SIG-M5 treated with dmso at 0.1 percent for 504 hours (cell line): ENCODE measurements around the gene PFDN5.

Experiments
- DNase-seq: peaks from one replicate; lab custom pipeline; 2025; ENCODE audit not compliant: unreplicated experiment; lab: John Stamatoyannopoulos, UW

Gene PFDN5

DNA sequence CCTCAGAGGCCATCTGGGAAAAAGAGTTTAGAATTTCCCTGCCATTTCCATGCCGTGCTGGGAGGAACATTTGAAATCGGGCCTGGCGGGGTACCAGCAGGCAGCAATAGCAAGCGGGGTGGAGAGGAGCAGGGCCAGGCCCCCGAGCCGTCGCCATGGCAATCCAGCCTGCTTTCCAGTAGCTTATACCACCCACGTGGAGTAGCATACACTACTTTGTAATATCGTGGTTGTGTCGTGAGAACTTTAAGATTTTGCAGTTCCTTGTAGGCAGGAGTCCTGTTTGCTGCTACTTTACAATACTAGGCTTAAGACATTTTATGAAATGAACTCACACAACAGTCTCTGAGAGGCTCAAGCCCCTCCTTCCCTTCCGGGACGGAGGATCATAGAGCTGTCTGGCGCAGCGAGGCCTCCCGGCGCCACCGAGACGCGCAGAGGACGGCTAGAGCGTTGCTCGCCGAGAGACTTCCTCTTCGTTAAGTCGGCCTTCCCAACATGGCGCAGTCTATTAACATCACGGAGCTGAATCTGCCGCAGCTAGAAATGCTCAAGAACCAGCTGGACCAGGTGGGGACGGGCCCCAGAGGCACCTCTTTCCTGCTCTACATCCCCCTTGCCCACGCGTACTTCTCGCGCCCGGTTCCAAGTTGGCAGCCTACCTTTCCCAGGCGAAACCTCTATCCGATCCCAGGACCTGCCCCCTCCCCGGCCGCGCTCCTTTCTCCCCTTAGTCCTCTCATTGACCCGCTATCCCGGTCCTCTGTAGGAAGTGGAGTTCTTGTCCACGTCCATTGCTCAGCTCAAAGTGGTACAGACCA lies at the start of gene PFDN5:
Gene PFDN5 (plus strand): TSS at position 473 of the 821 bp plus-strand sequence. CDS start 26 bp downstream, at position 499.
- peak; percentile 87 for DNase-seq

DNA sequence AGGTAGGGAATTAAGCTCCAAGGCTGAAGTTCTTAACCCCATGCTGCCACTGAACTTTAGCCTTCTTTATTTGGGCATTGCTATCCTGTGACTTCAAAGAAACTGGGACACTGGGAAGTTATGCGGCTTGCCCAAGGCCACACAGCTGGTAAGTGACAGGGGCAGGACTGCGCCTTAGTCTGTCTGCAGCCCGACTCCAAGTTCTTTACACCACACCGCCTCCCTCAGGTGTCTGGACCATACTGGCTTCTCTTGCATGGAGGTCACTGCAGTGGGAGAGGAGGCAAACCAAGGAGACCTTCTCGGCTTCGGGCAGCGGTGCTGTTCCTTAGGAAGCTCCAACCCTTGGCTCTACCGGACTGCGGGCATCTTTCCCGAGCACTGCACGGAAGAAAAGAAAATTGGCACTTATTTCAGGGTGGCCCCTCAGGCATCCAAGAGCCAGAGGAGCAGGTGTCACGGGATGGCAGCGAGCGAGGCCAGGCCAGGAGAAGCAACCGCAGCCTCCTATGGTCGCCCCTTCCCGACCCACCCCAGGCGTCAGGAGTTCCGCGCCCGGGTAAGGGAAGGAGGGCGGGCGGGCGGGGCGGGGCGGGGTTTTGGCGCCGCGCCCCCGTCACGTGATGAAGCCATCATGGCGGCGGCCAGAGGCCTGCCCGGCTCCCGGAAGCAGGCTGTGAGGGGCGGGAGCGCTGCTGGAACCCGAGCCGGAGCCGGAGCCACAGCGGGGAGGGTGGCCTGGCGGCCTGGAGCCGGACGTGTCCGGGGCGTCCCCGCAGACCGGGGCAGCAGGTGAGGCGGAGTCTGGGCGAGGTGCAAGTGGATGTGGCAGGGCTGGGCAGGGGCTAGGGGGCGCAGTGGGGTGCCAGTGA lies 43.6 kb upstream of the PFDN5 start:
- peak; percentile 52 for DNase-seq

DNA sequence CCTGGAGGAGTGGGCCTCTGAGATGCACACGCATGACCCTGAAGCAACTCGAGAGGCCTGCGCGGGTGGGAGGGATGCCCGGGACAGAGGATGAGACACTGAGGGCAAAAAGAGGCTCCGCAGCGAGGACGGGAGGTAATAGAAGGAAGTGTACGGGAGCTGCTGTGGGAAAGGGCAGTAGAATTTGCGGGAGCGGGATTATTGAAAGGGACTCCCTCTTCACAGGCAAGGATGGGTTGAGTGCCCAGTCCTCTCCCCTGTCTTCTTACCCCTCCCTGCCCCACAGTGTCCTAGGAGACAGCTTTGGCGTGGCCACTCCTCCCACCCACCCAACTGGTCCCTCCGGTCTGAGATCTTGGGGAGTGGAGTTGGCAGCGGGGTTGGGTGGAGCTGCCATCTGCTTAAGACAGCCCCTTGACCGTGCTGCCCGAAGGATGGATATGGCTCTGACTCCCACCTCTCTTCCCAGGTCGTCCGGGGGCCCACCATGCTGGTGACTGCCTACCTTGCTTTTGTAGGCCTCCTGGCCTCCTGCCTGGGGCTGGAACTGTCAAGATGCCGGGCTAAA lies 42.9 kb upstream of the PFDN5 start:
- peak; percentile 45 for DNase-seq

DNA sequence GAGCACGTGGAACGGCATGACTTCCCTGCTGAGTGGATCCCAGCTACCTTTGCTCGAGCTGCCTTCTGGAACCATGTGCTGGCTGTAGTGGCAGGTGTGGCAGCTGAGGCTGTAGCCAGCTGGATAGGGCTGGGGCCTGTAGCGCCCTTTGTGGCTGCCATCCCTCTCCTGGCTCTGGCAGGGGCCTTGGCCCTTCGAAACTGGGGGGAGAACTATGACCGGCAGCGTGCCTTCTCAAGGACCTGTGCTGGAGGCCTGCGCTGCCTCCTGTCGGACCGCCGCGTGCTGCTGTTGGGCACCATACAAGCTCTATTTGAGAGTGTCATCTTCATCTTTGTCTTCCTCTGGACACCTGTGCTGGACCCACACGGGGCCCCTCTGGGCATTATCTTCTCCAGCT lies 42.0 kb upstream of the PFDN5 start:
- no peak for DNase-seq

DNA sequence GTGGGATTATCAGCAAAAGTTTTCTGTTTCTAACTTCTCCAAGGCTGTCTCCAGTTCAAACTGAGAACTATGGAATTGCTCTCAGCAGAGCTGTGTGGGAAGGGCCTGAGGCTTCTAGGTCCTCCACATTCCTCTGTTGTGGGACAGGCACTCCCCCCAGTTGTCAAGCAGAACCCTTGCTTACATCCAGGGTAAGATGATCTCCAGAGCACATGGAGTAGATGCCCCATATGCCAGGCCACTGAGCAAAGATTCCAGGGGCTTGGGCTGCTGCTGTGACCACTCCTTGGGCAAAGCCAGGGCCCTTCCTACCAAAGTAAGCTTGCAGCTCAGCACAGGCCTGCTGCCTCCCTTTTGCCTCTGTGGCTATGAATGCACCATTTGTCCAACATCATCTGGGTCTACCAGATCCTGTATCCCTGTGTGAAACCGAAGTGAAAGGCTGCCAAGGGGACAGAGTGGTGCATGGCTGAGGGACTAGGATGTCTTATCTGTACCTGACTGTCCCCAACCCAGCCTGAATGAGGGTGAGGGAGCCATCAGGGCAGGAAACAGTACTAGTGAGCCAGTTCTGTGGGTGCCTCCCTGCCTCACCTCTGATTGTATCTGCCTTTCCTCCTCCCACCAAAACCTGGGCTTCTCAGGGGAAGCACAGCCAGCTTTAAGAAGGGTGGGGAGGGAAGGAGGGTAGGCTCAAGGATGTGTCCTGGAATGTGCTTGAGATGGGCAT lies 40.4 kb upstream of the PFDN5 start:
- DNase-seq: no peak

DNA sequence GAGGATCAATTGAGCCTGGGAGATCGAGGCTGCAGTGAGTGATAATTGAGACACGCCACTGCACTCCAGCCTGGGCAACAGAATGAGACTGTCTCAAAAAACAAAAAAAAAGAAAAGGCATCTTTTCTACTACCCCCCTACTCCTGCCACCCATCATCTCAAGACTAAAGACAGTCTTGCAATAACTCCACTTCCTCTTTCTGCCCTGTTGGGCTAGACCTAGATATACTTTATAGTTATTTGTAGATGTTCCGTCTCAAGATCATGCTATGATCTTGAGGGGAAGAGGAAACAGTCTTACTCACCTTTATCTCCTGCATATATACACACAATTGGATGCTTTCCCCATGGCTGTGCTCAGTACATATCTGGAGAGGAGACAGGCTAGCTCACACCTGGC lies 39.3 kb upstream of the PFDN5 start:
- DNase-seq: peak; percentile 97

DNA sequence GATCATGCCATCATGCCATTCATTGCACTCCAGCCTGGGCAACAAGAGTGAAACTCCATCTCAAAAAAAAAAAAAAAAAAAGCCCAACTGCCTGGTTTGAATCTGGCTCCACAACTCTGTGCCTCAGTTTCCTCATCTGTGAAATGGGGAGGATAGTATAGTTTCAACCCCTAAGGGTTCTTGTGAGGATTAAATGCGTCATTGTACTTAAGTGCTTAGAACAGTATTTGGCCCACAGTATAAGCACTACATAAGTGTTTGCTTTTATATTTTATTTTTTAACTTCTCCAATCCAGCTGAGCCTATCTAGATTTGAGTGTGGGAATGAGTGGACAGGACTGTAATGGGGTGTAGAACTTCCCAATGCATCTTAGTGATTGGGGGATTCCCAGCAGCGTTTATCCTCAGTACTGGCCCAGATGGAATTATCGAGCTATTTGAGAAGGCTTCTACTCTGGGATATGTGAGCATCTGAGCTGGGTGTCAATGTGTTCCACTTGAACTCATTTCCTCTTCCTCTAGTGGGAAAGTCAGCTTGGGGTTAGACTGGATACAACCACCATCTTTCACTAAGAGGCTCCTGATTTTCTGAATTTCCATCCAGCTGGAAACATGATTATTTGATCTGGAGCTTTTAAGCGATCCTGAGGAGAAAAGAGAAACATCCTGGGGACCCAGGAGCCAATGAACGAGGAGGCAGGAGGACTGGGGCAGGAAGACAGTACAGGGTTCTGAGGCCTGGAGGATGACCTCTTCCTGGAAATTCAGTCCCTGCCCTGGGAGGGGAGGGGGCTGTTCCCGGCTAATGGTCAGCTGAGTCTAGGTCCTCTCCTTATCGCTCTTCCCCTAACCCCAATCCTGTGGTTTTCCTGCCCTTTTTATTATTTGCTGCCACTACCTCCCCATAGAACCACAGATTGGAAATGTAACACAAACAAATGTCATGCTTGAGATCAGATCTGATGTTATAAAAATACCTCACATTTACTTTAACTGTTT lies 36.5 kb upstream of the PFDN5 start:
- DNase-seq: no peak

DNA sequence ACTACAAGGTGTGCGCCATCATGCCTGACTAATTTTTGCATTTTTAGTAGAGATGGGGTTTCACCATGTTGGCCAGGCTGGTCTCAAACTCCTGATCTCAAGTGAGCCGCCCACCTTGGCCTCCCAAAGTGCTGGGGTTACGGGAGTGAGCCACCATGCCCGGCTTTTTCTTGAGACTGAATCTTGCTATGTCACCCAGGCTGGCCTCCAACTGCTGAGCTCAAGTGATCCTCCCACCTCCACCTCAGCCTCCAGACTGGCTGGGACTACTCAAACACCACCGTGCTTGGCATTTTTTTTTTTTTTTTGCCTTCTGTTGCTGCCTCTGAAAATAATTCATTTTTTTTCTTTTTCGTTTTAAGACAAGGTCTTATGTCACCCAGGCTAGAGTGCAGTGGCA lies 35.5 kb upstream of the PFDN5 start:
- no peak for DNase-seq

DNA sequence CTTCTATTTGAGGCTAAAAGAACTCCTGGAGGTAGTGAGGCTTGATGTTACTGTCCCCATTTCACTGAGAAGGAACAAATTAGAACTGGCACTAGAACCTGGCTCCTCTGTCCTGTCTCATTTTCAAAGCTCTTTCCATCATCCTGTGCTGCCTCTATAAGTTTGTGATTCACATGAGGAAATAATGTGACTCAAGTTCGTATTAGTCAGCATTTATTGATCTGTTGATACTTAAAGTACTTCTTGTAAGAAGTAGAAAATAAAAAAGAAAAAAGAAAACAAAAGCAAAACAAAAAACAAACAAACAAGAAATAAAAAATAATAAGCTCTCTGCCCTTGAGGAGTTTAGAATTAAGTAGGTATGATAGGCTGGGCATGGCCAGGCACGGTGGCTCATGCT lies 29.6 kb upstream of the PFDN5 start:
- DNase-seq: no peak

DNA sequence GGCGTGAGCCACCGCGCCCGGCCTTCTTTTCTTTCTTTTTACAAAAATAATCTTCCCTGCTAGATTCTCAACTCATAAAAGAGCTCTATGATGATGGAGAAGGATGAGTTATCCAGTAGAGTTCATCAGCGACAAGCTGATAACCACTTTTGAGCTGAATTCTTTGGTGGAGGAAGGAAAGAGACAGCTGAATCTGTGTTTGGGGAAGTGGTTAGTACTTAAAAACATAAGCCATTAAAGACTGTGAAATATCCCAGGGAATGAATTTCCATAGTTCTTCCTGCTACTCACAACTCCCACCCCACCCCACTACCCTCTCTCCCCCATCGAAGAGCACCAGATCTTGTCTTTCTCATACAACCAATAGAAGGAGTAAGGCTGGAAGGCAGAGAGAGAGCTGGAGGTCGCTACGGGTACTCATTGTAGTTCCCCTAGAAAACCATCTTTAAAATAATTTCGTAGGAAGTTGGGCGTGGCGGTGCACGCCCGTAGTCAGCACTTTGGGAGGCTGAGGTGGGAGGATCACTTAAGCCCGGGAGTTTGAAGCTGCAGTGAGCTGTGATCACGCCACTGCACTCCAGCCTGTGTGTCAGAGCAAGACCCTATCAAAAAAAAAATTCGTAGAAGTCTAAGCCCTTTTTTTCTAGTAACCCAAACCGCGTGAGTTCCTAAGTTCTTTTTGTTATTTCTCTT lies 27.9 kb upstream of the PFDN5 start:
- peak; percentile 67 for DNase-seq

DNA sequence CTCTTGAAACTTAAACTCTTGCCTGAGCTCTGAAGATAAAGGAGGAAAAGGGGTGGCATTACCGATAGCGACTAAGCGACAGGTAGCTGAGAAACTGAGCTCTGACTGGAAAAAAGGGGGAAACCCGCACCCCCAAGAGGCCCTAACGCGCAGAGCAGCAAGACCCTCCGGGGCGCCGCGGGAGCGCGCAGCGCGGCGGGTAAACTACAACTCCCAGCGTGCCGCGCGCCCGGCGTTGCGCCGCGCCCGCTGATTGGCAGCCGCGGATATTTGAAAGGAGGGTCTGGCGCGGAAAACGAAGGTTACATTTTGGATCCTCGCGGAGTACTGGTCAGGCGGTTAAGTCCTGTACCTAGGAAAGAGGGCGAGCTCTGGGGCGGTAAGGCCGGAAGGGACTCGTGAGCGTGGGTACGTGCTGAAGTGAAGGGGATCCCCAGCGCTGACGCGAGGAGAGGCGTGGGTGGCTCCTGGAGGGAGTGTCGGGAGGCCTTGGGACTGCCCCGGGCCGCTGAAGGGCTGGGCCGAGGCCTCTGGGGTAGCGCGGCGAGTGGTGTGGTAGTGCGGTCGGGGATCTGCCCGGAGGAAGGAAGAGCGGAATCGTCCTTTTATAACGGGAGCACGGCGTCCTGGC lies 27.2 kb upstream of the PFDN5 start, which contains the start of gene ESPL1:
Gene ESPL1 (plus strand): TSS at position 301 of the 631 bp plus-strand sequence. CDS start 468 bp downstream, outside the sequence.
- DNase-seq: peak; percentile 82

DNA sequence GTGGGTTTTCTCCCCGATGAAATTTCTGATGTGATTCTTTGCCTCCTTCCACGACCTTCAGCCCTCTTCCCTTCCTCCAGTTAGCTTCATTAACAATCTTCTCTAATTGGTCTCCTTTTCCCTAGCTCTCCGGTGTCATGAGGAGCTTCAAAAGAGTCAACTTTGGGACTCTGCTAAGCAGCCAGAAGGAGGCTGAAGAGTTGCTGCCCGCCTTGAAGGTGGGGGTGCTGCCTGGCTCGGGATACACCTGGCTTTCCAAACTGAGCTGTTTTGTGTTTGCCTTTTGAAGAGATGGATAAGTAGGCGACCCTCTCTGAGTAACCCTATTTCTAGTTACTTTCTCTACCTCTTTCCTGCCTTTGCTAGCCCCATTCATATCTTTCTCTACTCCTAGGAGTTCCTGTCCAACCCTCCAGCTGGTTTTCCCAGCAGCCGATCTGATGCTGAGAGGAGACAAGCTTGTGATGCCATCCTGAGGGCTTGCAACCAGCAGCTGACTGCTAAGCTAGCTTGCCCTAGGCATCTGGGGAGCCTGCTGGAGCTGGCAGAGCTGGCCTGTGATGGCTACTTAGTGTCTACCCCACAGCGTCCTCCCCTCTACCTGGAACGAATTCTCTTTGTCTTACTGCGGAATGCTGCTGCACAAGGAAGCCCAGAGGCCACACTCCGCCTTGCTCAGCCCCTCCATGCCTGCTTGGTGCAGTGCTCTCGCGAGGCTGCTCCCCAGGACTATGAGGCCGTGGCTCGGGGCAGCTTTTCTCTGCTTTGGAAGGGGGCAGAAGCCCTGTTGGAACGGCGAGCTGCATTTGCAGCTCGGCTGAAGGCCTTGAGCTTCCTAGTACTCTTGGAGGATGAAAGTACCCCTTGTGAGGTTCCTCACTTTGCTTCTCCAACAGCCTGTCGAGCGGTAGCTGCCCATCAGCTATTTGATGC lies 26.4 kb upstream of the PFDN5 start:
- no peak for DNase-seq

DNA sequence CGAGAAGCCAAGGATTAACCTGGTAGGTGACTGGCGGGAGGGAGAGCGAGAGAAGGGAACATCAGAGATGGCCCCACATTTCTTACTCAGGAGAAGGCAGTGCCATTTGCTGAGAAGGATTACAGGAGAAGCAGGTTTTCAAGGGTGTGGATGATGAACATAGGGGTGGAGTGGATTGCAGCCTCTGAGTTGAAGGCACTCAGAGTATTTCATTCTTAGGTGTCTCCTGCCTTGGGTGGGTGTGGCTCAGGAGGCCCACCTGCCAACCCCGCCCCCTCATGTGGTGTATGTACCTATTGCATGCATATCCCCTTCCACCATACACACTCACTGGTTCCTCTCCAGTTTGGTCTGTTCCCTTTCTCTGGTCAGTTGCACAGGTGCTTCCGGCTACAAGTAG lies 20.9 kb upstream of the PFDN5 start:
- DNase-seq: no peak

DNA sequence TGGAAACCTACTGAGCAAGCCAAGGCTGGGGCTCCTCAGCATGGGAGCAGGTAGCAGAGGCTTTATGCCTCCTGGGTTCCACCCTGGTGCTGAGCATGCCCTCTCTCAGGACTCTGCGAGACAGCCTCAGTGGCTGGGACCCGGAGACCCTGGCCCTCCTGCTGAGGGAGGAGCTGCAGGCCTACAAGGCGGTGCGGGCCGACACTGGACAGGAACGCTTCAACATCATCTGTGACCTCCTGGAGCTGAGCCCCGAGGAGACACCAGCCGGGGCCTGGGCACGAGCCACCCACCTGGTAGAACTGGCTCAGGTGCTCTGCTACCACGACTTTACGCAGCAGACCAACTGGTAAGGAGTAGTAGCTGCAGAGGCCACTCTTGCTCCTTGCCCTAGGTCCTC lies 18.8 kb upstream of the PFDN5 start:
- DNase-seq: no peak

DNA sequence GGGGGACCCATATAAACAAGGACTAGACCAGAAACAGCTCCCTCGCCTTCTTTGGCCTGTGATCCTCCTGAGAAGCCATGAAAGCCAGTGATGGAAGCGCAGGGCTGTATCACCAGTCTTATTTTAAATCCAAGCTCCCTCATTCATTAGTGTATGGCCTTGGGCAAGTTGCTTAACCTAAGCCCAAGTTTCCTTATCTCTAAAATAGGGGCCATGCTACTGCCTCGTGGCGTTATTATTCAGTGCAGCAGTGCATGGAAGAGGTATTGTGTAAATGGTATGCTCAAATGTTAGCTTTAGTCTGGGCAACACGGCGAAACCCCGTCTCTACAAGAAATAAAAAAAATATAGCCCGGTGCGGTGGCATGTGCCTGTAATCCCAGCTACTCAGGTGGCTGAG lies 17.4 kb upstream of the PFDN5 start:
- no peak for DNase-seq

DNA sequence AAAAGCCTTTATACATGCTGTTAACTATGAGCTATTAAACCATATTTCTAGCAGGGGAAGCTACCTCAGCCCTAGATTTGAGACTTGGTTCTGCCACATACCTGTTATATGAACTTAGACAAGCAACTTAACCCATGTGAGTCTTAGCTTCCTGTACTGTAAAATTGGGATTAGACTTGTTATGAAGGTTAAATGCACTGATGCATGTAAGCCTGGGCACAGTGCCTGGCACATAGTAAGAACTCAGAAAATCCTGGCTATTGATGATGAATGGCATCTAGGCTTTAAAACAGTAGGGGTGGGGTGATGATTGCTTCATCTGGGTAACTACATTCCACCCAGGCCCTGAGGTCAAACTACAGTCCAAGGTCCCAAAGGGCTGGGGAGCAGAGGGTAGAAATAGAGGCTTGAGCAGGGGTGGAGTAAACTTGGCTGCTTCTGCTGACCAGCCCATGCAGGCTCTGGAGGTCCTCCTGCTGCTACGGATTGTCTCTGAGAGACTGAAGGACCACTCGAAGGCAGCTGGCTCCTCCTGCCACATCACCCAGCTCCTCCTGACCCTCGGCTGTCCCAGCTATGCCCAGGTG lies 16.0 kb upstream of the PFDN5 start:
- DNase-seq: no peak

DNA sequence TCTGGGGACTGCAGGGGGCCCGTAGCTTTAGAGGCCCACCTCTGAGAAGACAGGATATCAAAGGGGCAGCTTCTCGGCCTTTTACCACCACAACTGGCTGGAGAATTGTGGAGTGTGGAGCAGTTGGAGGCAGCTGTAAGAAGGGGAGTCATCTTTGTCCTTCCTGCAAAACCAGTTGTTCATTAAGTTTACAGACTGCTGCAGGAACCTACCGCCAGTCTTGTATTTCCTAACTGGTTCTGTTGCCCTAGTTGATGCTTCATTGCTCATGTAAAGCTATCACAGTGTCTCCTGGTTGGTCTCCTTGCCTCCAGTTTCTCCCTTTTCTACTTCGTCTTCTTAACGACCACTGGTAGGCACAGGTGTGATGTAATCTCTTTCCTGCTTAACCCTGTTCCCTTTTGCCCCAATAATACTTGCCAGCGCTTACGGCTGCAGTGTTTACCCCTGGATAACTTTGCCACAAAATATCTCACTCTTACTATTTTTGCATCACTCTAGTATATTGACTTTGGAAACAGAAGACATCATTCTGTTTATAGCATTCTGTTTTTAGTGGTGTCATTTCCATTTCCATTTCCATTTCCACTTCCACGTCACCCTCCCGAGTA lies 15.3 kb upstream of the PFDN5 start:
- DNase-seq: no peak
